SU-DHL-6 (cell line): Measurements from ENCODE around the gene SPCS1.

Source experiments
- H2AFZ ChIP-seq: fragments of 200-600 bp; sonication (generic); 2 replicates; pipeline ENCODE4 v1.6.1; 2014; ENCODE audit warnings: low read depth, mild to moderate bottlenecking, moderate library complexity, mixed read lengths, antibody characterized with exemption, low read length; ENCODE audit not compliant: severe bottlenecking
- H3F3A ChIP-seq: fragments of 200-600 bp; shearing (Covaris generic); 2 replicates; pipeline ENCODE4 v1.6.0; 2016; ENCODE audit warnings: antibody characterized with exemption, mild to moderate bottlenecking; ENCODE audit not compliant: insufficient read depth
- H3K27ac ChIP-seq: fragments of 200-600 bp; sonication (generic); 2 replicates; pipeline ENCODE4 v1.5.1; 2016; ENCODE audit warnings: low read depth, mild to moderate bottlenecking, low read length, moderate library complexity, mixed read lengths
- H3K27me3 ChIP-seq: fragments of 200-600 bp; sonication (generic), shearing (Covaris generic); 2 replicates; pipeline ENCODE4 v1.6.0; 2014; ENCODE audit warnings: mild to moderate bottlenecking, low read length
- H3K36me3 ChIP-seq: fragments of 200-600 bp; sonication (generic); 2 replicates; pipeline ENCODE4 v1.6.1; 2014; ENCODE audit warnings: mild to moderate bottlenecking, low read length, mixed read lengths
- H3K4me2 ChIP-seq: fragments of 300-600, 200-600 bp; shearing (Covaris generic), sonication (generic); 2 replicates; pipeline ENCODE4 v1.6.0; 2014; ENCODE audit warnings: low read length, low read depth, mild to moderate bottlenecking; ENCODE audit not compliant: poor library complexity, severe bottlenecking
- H3K4me3 ChIP-seq: fragments of 200-600 bp; sonication (generic); 2 replicates; pipeline ENCODE4 v1.5.1; 2014; ENCODE audit warnings: antibody characterized with exemption, low read length, mild to moderate bottlenecking, mixed read lengths; ENCODE audit not compliant: insufficient read depth, poor library complexity, severe bottlenecking
- H3K79me2 ChIP-seq: fragments of 200-600 bp; sonication (generic); 2 replicates; pipeline ENCODE4 v1.6.1; 2014; ENCODE audit warnings: mild to moderate bottlenecking, low read length, moderate library complexity; ENCODE audit not compliant: insufficient read depth
- H3K9ac ChIP-seq: fragments of 200-600 bp; sonication (generic); 2 replicates; pipeline ENCODE4 v1.7.0; 2014; ENCODE audit warnings: mild to moderate bottlenecking, low read length
- H3K9me2 ChIP-seq: fragments of 200-600 bp; sonication (generic); replicated peaks from 2 replicates; pipeline ENCODE4 v1.6.1; 2014; ENCODE audit warnings: low read length; ENCODE audit not compliant: insufficient read depth
- H3K9me3 ChIP-seq: fragments of 200-600 bp; sonication (generic); 2 replicates; pipeline ENCODE4 v1.6.1; 2014; ENCODE audit warnings: low read length, mixed read lengths; ENCODE audit not compliant: insufficient read depth
- H4K20me1 ChIP-seq: fragments of 200-600 bp; sonication (generic); 2 replicates; pipeline ENCODE4 v1.6.1; 2014; ENCODE audit warnings: low read depth, mild to moderate bottlenecking, antibody characterized with exemption, low read length, moderate library complexity, mixed read lengths
- EZH2phosphoT487 ChIP-seq: fragments of 200-600 bp; sonication (generic), shearing (Covaris generic); conservative IDR thresholded peaks from 2 replicates; pipeline ENCODE4 v1.6.1; 2018; ENCODE audit warnings: mild to moderate bottlenecking, antibody characterized with exemption, low read length, moderate library complexity, mixed read lengths
- TF ChIP-seq, protein P1 (sequence below): fragments of 200-600 bp; sonication (generic); IDR thresholded peaks from one replicate; pipeline ENCODE4 v1.5.1; 2017; ENCODE audit warnings: antibody characterized with exemption, mild to moderate bottlenecking, low read length, moderate library complexity; ENCODE audit not compliant: insufficient read depth, poor library complexity, severe bottlenecking

The SPCS1 gene

DNA sequence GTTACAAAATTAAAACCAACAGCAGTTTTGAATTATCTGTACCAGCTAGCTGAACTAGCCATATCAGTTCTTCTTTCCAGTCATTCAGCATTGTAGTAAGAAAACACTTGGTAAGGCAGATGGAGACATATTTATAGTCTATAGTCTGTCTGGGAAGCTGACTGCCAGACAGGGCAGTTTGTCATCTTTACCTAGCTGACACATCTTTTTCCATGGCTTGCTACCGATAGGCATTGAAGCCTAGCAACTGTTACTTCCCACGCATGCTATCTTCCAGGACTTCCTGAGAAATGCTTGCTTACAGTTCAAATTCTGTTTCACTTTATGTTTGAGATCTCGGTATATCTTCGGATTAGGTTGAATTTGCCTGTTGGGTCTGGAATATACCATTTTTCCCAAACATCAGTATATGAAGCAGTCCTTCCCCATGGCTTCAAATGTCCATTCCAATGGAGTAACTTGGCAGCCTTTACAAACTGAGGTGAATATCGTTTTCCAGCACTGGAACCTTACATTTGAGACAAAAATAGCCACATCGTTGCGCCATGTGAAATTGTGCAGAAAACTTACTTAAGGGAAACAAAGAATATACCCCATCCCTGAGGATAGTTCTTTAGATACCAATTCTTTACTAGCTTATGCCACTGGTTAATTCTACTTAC lies 11.2 kb upstream of the SPCS1 start:
- H3F3A ChIP-seq = peaks cover 73% of the 10 kb centered on the region
- no peak overlapping the region for H3K4me3 ChIP-seq
- no peak overlapping the region for H3K9ac ChIP-seq
- H2AFZ ChIP-seq = no peak overlapping the region
- no peak overlapping the region for H3K27ac ChIP-seq
- H3K27me3 ChIP-seq = no peaks in the 10 kb centered on the region
- no peak for TF ChIP-seq EZH2phosphoT487
- TF ChIP-seq, protein P1, sequence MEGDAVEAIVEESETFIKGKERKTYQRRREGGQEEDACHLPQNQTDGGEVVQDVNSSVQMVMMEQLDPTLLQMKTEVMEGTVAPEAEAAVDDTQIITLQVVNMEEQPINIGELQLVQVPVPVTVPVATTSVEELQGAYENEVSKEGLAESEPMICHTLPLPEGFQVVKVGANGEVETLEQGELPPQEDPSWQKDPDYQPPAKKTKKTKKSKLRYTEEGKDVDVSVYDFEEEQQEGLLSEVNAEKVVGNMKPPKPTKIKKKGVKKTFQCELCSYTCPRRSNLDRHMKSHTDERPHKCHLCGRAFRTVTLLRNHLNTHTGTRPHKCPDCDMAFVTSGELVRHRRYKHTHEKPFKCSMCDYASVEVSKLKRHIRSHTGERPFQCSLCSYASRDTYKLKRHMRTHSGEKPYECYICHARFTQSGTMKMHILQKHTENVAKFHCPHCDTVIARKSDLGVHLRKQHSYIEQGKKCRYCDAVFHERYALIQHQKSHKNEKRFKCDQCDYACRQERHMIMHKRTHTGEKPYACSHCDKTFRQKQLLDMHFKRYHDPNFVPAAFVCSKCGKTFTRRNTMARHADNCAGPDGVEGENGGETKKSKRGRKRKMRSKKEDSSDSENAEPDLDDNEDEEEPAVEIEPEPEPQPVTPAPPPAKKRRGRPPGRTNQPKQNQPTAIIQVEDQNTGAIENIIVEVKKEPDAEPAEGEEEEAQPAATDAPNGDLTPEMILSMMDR = no peak
- no peaks in the 10 kb centered on the region for H3K9me3 ChIP-seq
- no peaks in the 10 kb centered on the region for H3K9me2 ChIP-seq
- H4K20me1 ChIP-seq = peaks cover 3% of the 10 kb centered on the region; the same call in 1 of the 2 replicates
- no peak overlapping the region for H3K4me2 ChIP-seq
- H3K79me2 ChIP-seq = no peaks in the 10 kb centered on the region
- H3K36me3 ChIP-seq = peaks cover 52% of the 10 kb centered on the region

DNA sequence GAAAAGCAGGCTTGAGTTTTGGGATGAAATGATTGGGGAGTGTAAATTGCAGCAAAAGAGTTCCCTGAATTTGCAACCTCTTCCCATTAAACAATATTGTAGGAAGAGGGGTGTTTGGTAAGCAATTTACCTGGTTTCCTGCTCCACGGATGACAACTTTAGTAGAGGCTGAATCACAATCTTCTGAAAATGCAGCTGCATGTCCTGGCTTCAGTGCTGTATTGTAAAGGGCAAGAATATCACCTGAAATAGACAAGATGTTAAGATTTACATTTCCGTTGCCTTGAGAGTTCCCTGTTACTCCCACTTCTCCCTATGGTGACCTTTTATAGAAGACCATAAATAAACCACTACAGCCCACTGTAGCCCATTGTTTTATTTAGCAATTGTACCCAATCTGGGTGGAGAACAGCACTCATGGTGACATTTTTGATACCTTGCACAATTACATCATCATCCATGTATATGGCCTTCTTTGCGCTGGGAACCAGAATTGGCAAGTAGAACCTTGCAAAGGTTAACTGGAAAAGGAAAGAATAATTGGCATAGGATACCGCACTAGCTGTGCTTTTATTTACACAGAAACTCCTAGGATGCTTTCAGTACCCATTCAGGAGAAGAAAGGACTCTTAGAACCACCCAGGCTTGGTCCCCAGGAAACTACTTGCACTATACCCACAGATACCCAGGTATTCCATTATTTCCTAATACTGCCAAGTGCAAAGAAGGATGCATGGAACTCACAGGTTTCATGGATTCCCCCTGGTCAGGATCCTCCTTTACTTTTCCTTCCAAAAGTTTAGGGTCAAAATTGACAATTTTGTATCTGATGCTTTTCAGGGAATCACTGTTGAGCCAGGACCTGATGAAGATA lies 9.9 kb upstream of the SPCS1 start:
- TF ChIP-seq, protein P1 = no peak
- TF ChIP-seq EZH2phosphoT487 = no peak
- peaks cover 76% of the 10 kb centered on the region for H3F3A ChIP-seq
- no peaks in the 10 kb centered on the region for H3K79me2 ChIP-seq
- no peaks in the 10 kb centered on the region for H3K27me3 ChIP-seq
- peaks cover 3% of the 10 kb centered on the region; the same call in 1 of the 2 replicates for H4K20me1 ChIP-seq
- H2AFZ ChIP-seq = no peak overlapping the region
- H3K9ac ChIP-seq = no peak overlapping the region
- H3K9me2 ChIP-seq = no peaks in the 10 kb centered on the region
- no peak overlapping the region for H3K4me2 ChIP-seq
- no peak overlapping the region for H3K4me3 ChIP-seq
- H3K9me3 ChIP-seq = no peaks in the 10 kb centered on the region
- H3K36me3 ChIP-seq = peaks cover 46% of the 10 kb centered on the region
- H3K27ac ChIP-seq = peak overlapping the region; percentile 4; the same call in 1 of the 2 replicates

DNA sequence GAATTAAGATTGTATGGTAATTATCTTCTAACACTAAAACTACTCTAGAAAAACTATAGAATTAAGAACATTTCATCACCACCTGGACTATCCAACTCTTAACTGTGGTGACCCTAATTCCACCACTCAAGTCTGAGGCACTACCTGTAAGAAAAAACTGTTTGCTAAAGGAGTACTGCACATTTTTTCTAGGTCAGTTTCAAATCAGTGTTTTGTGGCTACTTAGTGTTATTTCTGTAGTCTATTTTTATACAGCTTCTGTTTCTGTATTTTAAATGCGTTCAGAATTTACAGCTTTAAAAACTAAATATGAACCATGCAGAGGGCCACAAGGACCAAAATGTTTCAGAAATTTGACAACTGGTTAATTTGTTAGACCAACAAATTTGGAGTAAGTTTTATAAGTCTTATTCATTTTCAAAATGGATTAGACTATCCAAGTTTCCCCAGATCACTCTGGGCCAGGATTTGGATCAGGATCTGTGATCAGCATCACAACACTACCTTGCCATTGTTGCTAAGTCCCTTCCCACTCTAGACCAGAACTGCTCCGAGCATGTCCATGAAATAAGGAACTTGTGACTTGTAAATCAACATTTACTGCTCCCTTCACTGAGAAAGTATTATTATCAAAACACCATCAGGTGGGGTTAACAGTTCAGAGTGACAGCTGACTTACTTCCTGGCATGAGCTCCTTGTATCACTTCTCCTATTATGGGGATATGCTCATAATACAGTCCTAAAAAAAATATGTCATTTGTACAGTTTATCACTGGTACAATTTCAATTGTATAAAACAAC lies 8.9 kb upstream of the SPCS1 start:
- no peak overlapping the region for H3K4me3 ChIP-seq
- H3K27ac ChIP-seq = peak overlapping the region; percentile 4; the same call in 1 of the 2 replicates
- H3K36me3 ChIP-seq = peaks cover 42% of the 10 kb centered on the region
- H4K20me1 ChIP-seq = no peaks in the 10 kb centered on the region
- H3K79me2 ChIP-seq = no peaks in the 10 kb centered on the region
- no peak overlapping the region for H2AFZ ChIP-seq
- no peak overlapping the region for H3K4me2 ChIP-seq
- H3K9me3 ChIP-seq = no peaks in the 10 kb centered on the region
- peaks cover 71% of the 10 kb centered on the region for H3F3A ChIP-seq
- H3K27me3 ChIP-seq = no peaks in the 10 kb centered on the region
- TF ChIP-seq, protein P1 = no peak
- TF ChIP-seq EZH2phosphoT487 = no peak
- no peak overlapping the region for H3K9ac ChIP-seq
- H3K9me2 ChIP-seq = no peaks in the 10 kb centered on the region
